Measurements from ENCODE around the gene PXK.

PXK gene

DNA sequence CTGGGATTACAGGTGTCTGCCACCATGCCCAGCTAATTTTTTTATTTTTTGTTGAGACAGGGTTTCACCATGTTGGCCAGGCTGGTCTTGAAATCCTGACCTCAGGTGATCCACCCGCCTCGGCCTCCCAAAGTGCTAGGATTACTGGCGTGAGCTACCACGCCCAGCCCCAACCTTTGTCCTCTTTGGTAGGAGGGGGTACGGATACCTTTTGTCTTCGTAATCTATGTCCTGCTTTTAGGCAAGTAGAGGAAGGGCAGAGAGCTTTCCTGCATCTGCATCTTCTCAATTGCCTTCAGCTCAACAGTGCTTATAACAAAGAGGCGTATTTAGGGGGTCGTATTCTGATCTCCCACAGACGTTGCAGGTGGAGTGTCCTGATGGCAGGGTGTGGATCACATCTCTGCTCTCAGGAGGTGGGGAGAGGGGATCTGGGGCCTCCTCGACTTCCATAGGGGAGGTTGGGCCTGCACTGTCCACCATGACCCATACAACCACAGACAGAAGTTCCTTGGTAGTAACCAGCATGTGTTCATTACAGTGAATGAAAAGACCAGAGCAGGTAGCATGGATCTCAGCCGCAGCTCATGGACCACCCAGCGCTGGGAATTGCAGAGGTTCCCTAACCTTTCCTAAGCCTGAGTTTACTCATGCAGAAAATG, 137.8 kb downstream of the PXK start:
- DNase-seq = no peak

DNA sequence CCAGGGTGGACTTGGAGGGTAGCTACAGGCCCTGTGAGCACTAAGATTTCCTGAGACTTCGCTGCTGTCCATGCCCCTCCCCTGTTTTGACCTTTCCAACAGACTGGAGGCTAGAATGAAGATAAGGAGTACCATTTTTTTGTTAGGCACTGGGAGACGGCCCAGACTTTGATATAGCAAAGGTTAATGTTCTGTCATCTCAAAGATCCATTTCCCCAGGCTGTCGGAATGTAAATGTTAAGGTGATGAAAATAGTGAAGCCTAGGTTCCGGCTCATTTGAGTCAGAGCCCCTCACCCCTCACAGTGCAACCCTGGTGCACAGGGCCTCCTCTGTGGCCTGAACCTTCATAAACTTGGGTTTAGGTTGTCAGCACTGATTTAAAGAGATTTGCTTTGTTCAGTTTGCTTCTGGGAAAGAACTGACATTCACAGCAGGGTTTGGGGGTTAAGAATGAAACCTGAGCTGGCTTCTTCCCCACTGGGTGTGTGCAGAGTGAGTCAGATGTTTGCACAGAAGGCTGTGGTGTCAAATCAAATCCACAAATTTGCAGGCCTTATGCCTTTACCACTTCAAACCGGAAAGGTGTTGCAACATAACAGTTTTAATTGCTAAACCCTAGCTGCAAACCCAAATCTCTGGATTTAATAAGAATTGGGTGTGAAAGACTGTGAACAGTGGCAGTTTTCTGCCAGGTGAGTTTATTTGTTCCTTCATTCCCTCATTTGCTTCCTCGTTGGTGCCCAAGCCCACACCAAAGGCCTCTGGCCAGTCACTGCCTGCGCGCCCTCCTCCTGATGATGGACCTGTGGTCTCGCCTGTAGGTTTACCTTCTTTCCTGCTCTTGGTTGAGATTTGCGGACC, 138.6 kb downstream of the PXK start:
- DNase-seq = peak; percentile 49

DNA sequence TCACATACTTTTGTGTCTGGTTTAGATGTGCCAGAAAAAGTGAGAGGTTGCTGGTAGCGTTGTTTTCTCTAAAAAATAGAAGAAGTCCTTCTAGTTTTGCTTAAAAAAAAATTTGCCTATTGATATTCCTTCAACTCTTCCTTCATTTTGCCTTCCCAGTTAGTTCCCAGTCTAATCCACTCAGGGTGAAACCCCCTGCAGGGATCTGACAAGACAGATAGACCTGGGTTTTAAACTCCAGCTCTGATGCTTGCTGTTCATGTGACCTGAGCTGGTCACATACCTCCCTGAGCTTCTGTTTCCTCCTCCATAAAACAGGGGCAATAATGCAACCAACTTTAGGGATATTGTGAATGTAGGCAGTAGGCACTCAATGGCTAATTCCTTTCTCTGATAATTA, 140.6 kb downstream of the PXK start:
- no peak for DNase-seq

DNA sequence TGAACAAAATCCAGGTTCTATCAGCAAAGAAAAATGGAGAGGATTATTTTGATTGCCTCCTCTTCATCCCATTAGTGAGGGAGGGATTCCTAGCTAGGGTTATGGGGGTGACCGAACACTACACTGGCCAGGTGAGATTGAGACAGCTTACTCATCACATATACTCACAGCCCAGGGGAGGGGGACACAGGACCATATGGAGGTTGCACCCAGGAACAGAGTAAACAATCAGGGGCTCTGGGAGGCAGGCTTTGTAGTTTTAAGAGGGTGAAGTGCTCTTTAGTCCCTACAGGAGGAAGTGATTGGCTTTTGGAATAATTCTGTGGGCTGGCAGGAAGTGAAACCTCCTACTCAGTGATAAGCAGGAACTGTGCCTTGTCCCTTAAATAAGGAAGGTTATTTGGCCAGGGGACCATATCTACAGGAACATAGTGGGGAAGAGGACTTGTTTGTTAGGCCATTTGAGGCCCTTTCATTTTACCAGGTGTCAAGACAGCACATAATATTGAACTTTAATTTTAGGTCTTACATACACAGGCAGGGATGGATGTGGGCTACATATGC, 141.7 kb downstream of the PXK start:
- no peak for DNase-seq

DNA sequence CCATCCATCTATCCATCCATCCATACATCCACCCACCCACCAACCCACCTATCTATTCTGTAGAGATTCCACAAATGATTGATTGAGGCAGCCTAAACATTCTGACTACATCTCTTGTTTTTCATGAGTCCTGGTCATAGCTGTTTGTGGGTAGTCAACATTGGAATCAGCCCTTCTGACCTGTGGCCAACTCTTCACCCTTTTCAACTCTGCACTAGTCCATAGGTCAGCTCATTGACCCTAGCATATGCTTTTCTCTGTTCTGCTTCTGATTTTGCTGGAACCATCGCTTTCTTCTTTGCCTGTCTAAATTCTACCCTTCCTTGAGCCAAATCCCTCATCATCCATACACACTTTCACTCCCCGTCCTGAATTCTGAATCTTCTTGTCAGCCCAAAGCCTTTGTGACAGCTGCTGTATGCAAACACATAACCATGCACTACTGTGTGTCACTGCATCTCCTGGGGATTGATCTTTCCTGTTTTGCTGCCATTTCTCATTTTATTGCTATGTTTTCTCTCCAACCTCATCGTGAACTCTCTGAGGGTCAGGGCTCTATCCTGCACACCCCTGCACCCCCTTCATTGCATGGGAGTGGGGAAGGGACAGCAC, 142.4 kb downstream of the PXK start:
- DNase-seq = no peak

Measured in CD4-positive, alpha-beta T cell treated with Interleukin-12 subunit alpha and Interleukin-12 subunit beta, for 1 hour (primary cell).